HL-60 (cell line): ENCODE measurements around the gene SLC6A9.

Experiments
- DNase-seq, 2 experiments: peaks; one replicate each; pipeline ENCODE4 v3.0.0-alpha.2; 2010 to 2020; ENCODE audit warnings: low read depth in 1 of 2, low spot score in 1 of 2
- H3K27ac ChIP-seq: fragments of 250-450 bp; sonication (Bioruptor Pico); replicated peaks from 2 replicates; pipeline ENCODE4 v1.5.1; 2020; ENCODE audit warnings: mild to moderate bottlenecking, moderate library complexity
- H3K27me3 ChIP-seq: fragments of 250-450 bp; sonication (Bioruptor Pico); 2 replicates; pipeline ENCODE4 v1.5.1; 2021; ENCODE audit warnings: mild to moderate bottlenecking, moderate library complexity; ENCODE audit not compliant: insufficient read depth, poor library complexity, severe bottlenecking
- H3K4me3 ChIP-seq: replicated peaks from 2 replicates; pipeline ENCODE4 v1.5.1; 2011; ENCODE audit warnings: mild to moderate bottlenecking, control low read depth, low read length; ENCODE audit not compliant: insufficient read depth
- GABPA ChIP-seq: IDR thresholded peaks from 2 replicates; pipeline ENCODE4 v1.6.1; 2012; ENCODE audit warnings: low read depth
- POLR2AphosphoS5 ChIP-seq: IDR thresholded peaks from 2 replicates; pipeline ENCODE4 v1.6.1; 2012; ENCODE audit warnings: low read depth
- SPI1 ChIP-seq: IDR thresholded peaks from 2 replicates; pipeline ENCODE4 v1.6.1; 2012; ENCODE audit warnings: low read depth, mild to moderate bottlenecking, borderline replicate concordance
- TF ChIP-seq, protein P1 (sequence below): IDR thresholded peaks from one replicate; pipeline ENCODE4 v1.5.1; 2011; ENCODE audit warnings: low read length, control low read depth, inconsistent platforms; ENCODE audit not compliant: insufficient read depth
- TF ChIP-seq, protein P2 (sequence below): IDR thresholded peaks from 2 replicates; pipeline ENCODE4 v1.6.1; 2012; ENCODE audit warnings: low read depth; ENCODE audit not compliant: insufficient replicate concordance

SLC6A9 gene

DNA sequence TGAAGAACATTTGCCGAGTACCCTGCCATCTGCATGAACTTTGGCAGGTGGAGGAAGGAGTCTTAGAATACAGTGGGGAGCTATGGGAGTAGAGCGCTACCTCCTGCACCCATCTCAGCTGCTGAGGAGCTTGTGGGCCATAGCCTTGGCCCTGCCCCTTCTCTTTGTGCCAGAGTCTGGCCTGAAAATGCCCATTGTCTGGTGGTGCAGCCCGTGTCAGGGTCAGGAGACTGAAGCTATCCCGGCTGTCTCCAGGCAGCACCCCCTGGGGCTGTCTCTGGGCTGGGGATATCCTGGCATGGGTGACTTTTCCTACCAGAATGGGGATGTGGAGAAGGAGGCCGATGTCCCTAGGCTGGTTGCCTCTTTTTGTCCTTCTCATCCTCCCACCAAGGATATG is 77.2 kb downstream of the SLC6A9 start:
- DNase-seq = no peak
- TF ChIP-seq, protein P1, sequence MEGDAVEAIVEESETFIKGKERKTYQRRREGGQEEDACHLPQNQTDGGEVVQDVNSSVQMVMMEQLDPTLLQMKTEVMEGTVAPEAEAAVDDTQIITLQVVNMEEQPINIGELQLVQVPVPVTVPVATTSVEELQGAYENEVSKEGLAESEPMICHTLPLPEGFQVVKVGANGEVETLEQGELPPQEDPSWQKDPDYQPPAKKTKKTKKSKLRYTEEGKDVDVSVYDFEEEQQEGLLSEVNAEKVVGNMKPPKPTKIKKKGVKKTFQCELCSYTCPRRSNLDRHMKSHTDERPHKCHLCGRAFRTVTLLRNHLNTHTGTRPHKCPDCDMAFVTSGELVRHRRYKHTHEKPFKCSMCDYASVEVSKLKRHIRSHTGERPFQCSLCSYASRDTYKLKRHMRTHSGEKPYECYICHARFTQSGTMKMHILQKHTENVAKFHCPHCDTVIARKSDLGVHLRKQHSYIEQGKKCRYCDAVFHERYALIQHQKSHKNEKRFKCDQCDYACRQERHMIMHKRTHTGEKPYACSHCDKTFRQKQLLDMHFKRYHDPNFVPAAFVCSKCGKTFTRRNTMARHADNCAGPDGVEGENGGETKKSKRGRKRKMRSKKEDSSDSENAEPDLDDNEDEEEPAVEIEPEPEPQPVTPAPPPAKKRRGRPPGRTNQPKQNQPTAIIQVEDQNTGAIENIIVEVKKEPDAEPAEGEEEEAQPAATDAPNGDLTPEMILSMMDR = no peak
- no peak for TF ChIP-seq GABPA
- TF ChIP-seq POLR2AphosphoS5 = no peak
- H3K27ac ChIP-seq = no peak overlapping the region
- no peaks in the 10 kb centered on the region for H3K27me3 ChIP-seq
- H3K4me3 ChIP-seq = no peak overlapping the region

DNA sequence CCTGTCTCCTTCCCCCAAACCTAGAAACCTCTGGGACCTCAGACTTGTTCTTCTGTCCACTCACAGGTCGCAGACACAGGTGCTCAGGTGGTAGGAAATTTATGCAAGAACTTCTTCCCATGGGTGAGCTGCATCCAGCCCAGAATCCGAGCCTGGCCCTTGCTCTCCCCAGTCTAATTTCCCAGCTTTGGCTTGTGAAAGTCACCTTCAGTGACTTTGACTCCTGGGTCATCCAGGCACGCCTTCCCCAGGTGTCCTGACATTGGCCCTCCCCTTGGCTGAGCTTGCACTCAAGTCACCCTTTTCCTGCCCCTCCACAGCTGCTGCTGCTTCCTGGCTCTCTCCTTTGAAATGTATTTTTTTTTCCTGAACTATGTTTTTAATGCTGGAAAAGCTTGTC is 77.9 kb downstream of the SLC6A9 start:
- no peaks in the 10 kb centered on the region for H3K27me3 ChIP-seq
- no peak overlapping the region for H3K4me3 ChIP-seq
- TF ChIP-seq, protein P2, sequence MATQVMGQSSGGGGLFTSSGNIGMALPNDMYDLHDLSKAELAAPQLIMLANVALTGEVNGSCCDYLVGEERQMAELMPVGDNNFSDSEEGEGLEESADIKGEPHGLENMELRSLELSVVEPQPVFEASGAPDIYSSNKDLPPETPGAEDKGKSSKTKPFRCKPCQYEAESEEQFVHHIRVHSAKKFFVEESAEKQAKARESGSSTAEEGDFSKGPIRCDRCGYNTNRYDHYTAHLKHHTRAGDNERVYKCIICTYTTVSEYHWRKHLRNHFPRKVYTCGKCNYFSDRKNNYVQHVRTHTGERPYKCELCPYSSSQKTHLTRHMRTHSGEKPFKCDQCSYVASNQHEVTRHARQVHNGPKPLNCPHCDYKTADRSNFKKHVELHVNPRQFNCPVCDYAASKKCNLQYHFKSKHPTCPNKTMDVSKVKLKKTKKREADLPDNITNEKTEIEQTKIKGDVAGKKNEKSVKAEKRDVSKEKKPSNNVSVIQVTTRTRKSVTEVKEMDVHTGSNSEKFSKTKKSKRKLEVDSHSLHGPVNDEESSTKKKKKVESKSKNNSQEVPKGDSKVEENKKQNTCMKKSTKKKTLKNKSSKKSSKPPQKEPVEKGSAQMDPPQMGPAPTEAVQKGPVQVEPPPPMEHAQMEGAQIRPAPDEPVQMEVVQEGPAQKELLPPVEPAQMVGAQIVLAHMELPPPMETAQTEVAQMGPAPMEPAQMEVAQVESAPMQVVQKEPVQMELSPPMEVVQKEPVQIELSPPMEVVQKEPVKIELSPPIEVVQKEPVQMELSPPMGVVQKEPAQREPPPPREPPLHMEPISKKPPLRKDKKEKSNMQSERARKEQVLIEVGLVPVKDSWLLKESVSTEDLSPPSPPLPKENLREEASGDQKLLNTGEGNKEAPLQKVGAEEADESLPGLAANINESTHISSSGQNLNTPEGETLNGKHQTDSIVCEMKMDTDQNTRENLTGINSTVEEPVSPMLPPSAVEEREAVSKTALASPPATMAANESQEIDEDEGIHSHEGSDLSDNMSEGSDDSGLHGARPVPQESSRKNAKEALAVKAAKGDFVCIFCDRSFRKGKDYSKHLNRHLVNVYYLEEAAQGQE = no peak
- TF ChIP-seq POLR2AphosphoS5 (no peak), SPI1 (no peak), GABPA (no peak)
- TF ChIP-seq, protein P1 = no peak
- no peak overlapping the region for H3K27ac ChIP-seq
- no peak for DNase-seq

DNA sequence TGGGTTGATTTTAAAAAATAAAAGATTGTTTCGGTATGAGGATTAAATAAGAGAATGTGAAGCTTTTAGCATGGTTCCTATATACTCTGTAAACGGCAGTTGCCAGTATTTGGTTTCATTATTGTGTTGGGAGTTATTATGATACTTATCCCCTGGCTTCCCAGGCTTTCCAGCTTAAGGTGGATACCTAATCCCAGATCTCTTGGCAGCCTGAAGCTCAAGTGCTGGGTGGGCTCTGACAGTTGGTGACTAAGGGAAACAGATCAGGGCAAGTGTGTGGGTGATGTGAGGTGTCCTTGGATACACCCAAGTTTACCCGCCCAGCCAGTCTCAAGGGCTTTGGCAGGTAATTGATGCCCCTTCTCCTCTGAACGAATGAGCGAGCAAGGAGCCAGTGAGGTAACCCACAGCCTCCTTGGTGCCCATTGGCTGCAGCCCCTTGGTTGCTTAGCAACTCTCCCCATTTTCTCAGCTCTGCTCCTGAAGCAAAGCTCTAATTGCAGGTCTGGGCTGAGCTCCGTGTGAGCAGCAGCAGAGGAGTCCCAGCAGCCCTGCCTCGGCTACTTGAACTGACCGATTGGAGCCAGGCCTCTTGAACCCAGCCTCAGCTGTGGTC is 78.4 kb downstream of the SLC6A9 start:
- H3K4me3 ChIP-seq = no peak overlapping the region
- TF ChIP-seq GABPA (no peak), SPI1 (no peak), POLR2AphosphoS5 (no peak)
- TF ChIP-seq, protein P2 = no peak
- TF ChIP-seq, protein P1 = no peak
- no peak overlapping the region for H3K27ac ChIP-seq
- no peaks in the 10 kb centered on the region for H3K27me3 ChIP-seq
- no peak for DNase-seq
